Uterus (tissue), 4 donors: ENCODE data around the gene MAP3K4. TPM values are rescaled to one million over a fixed set of nuclear protein-coding genes. Genes with fewer than 3 reads are reported as not detected.

Source experiments
- DNase-seq, 2 donors: peaks; one replicate each; pipeline ENCODE4 v3.0.0-alpha.2; 2019 to 2020
- H3K27ac ChIP-seq, 2 donors: fragments of 200-600 bp; sonication (generic); 1 replicate in 1 of 2; 2 replicates in 1 of 2; pipeline ENCODE4 v1.5.1; 2016 to 2018
- H3K27me3 ChIP-seq, 2 donors: fragments of 200-600 bp; sonication (generic); one replicate each; pipeline ENCODE4 v1.5.1; 2018 to 2019; ENCODE audit warnings: control low read depth in 1 of 2
- H3K36me3 ChIP-seq, 2 donors: fragments of 200-600 bp; sonication (generic); one replicate each; pipeline ENCODE4 v1.5.1; 2019; ENCODE audit warnings: control low read depth in 1 of 2
- H3K4me1 ChIP-seq, 2 donors: fragments of 200-600 bp; sonication (generic); one replicate each; pipeline ENCODE4 v1.5.1; 2018 to 2019; ENCODE audit warnings: control low read depth in 1 of 2
- H3K4me3 ChIP-seq, 2 donors: fragments of 200-600 bp; sonication (generic); 1 replicate in 1 of 2; 2 replicates in 1 of 2; pipeline ENCODE4 v1.5.1; 2018 to 2019; ENCODE audit warnings: mild to moderate bottlenecking in 1 of 2
- H3K9me3 ChIP-seq, 2 donors: fragments of 200-600 bp; sonication (generic); one replicate each; pipeline ENCODE4 v1.5.1; 2019; ENCODE audit warnings: control low read depth in 1 of 2
- CTCF ChIP-seq, 4 experiments: fragments of 200-600 bp in 2 of 4; fragments of 450-650 bp in 2 of 4; sonication (generic) in 2 of 4; IDR thresholded peaks; one replicate each; pipeline ENCODE4 v1.5.1; 2016 to 2019; ENCODE audit warnings: antibody characterized with exemption in 4 of 4, mild to moderate bottlenecking in 2 of 4, moderate library complexity in 1 of 4
- POLR2A ChIP-seq, 2 donors: fragments of 450-650 bp; IDR thresholded peaks; one replicate each; pipeline ENCODE4 v1.6.1; 2016; ENCODE audit warnings: antibody characterized with exemption in 2 of 2, mild to moderate bottlenecking in 1 of 2, moderate library complexity in 1 of 2
- intact Hi-C: fragments of 100-400 bp; cut with DNase I; formaldehyde crosslinking; loops from one replicate; pipeline ENCODE4 v1.15.1; 2023; ENCODE audit warnings: low total_unique reads
- total RNA-seq, 4 donors: library from RNA; depleted of rRNA in 3 of 4; stranded (reverse); fragments of >200 nt in 3 of 4; gene quantifications; one replicate each; pipeline versions ENCODE4 v1.1.0 to v1.2.4, GENCODE V29; 2014 to 2023
- donor health status: DM: yes; HTN: yes; CAD: no.

MAP3K4 gene
- total RNA-seq, 4 donors from 2014 or later, result 24.1 to 82.9 (median 46.6) TPM

- TF ChIP-seq POLR2A (IDR thresholded peaks at IDR 0.05) (no peak), CTCF (IDR thresholded peaks at IDR 0.05) (no peak)
- DNase-seq, result no peak
- H3K4me3 ChIP-seq, result no peak overlapping the region
- peak overlapping the region; percentile 75 to 83 for H3K27ac ChIP-seq
- peaks cover 0 to 3% of the 10 kb centered on the region in 2 donors for H3K4me1 ChIP-seq
- H3K27me3 ChIP-seq, result no peaks in the 10 kb centered on the region
- H3K9me3 ChIP-seq, result no peaks in the 10 kb centered on the region
- intact Hi-C loops, result loop anchor here (10.0 kb wide), 1 partner anchor 96 kb away; the partner anchor contains the start of gene MAP3K4
- H3K36me3 ChIP-seq, result no peaks in the 10 kb centered on the region
Observed at GRCh38 chr6:161091151-161091550, 99.6 kb downstream of the MAP3K4 start.

GRCh38 chr6:161091972-161092701, 100.6 kb downstream of the MAP3K4 start:
- intact Hi-C loops, result loop anchor here (10.0 kb wide), 1 partner anchor 97 kb away; the partner anchor contains the start of gene MAP3K4
- Histone ChIP-seq H3K9me3 (no peaks in the 10 kb centered on the region), H3K4me1 (peaks cover 0 to 3% of the 10 kb centered on the region in 2 donors), H3K27ac (peak overlapping the region; percentile 75 to 83), H3K4me3 (no peak overlapping the region), H3K36me3 (no peaks in the 10 kb centered on the region), H3K27me3 (no peaks in the 10 kb centered on the region)
- DNase-seq, result peak in 1 of 2 donors; percentile 45
- TF ChIP-seq POLR2A (IDR thresholded peaks at IDR 0.05) (no peak), CTCF (IDR thresholded peaks at IDR 0.05) (no peak)

- Histone ChIP-seq H3K4me1 (peaks cover 0 to 3% of the 10 kb centered on the region in 2 donors), H3K27ac (no peak overlapping the region), H3K27me3 (no peaks in the 10 kb centered on the region), H3K4me3 (no peak overlapping the region), H3K36me3 (no peaks in the 10 kb centered on the region), H3K9me3 (no peaks in the 10 kb centered on the region)
- intact Hi-C loops, result loop anchor here (10.0 kb wide), 1 partner anchor 100 kb away; the partner anchor contains the start of gene MAP3K4
- TF ChIP-seq CTCF (IDR thresholded peaks at IDR 0.05) (no peak), POLR2A (IDR thresholded peaks at IDR 0.05) (no peak)
- DNase-seq, result no peak
Observed at GRCh38 chr6:161094955-161095354, 103.4 kb downstream of the MAP3K4 start.

GRCh38 chr6:161095916-161096315, 104.3 kb downstream of the MAP3K4 start:
- no peak overlapping the region for H3K27ac ChIP-seq
- DNase-seq, result no peak
- no peaks in the 10 kb centered on the region for H3K9me3 ChIP-seq
- no peak overlapping the region for H3K4me3 ChIP-seq
- H3K4me1 ChIP-seq, result peaks cover 0 to 3% of the 10 kb centered on the region in 2 donors
- H3K27me3 ChIP-seq, result no peaks in the 10 kb centered on the region
- TF ChIP-seq CTCF (IDR thresholded peaks at IDR 0.05) (no peak), POLR2A (IDR thresholded peaks at IDR 0.05) (no peak)
- no peaks in the 10 kb centered on the region for H3K36me3 ChIP-seq
- intact Hi-C loops, result loop anchor here (10.0 kb wide), 1 partner anchor 101 kb away; the partner anchor contains the start of gene MAP3K4

- H3K4me3 ChIP-seq, result no peak overlapping the region
- no peak overlapping the region for H3K27ac ChIP-seq
- no peaks in the 10 kb centered on the region for H3K36me3 ChIP-seq
- DNase-seq, result no peak
- H3K27me3 ChIP-seq, result no peaks in the 10 kb centered on the region
- H3K9me3 ChIP-seq, result no peaks in the 10 kb centered on the region
- H3K4me1 ChIP-seq, result no peaks in the 10 kb centered on the region
- TF ChIP-seq CTCF (IDR thresholded peaks at IDR 0.05) (no peak), POLR2A (IDR thresholded peaks at IDR 0.05) (no peak)
- intact Hi-C loops, result no loop called here
Observed at GRCh38 chr6:161100072-161100471, 108.5 kb downstream of the MAP3K4 start.
